HL-60/S4 treated with phorbol 12-myristate 13-acetate at 8.2 ng/mL for 4 days and 3 days (cell line): ENCODE measurements around the gene MPHOSPH9.

Experiments used
- in situ Hi-C: fragments of 300-500 bp; cut with MboI; formaldehyde crosslinking; loops from 2 replicates; pipeline ENCODE4 v1.15.0; 2022; ENCODE audit warnings: low sequenced_read_pairs

Gene MPHOSPH9, protein sequence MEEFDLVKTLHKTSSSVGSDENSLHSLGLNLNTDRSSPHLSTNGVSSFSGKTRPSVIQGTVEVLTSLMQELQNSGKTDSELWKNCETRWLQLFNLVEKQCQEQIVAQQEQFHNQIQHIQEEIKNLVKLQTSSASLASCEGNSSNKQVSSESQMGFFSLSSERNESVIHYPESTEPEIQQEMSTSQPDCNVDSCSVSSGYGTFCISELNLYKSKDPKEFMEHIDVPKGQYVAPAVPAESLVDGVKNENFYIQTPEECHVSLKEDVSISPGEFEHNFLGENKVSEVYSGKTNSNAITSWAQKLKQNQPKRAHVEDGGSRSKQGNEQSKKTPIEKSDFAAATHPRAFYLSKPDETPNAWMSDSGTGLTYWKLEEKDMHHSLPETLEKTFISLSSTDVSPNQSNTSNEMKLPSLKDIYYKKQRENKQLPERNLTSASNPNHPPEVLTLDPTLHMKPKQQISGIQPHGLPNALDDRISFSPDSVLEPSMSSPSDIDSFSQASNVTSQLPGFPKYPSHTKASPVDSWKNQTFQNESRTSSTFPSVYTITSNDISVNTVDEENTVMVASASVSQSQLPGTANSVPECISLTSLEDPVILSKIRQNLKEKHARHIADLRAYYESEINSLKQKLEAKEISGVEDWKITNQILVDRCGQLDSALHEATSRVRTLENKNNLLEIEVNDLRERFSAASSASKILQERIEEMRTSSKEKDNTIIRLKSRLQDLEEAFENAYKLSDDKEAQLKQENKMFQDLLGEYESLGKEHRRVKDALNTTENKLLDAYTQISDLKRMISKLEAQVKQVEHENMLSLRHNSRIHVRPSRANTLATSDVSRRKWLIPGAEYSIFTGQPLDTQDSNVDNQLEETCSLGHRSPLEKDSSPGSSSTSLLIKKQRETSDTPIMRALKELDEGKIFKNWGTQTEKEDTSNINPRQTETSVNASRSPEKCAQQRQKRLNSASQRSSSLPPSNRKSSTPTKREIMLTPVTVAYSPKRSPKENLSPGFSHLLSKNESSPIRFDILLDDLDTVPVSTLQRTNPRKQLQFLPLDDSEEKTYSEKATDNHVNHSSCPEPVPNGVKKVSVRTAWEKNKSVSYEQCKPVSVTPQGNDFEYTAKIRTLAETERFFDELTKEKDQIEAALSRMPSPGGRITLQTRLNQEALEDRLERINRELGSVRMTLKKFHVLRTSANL

GRCh38 chr12:123232807-123233504 is at the start of gene MPHOSPH9, which contains the start of gene MTRFR:
TSS of gene MPHOSPH9 (minus strand) at chr12:123233141. CDS start at chr12:123230364, 2,777 bp downstream.
TSS of gene MTRFR (plus strand) at chr12:123233436. CDS start at chr12:123253675, 20,239 bp downstream.
- in situ Hi-C loops: no loop called here

- in situ Hi-C loops: no loop called here
Observed at GRCh38 chr12:123282111-123282510, 49.2 kb upstream of the MPHOSPH9 start.

GRCh38 chr12:123280971-123281370 is 48.0 kb upstream of the MPHOSPH9 start:
- in situ Hi-C loops: no loop called here

DNA sequence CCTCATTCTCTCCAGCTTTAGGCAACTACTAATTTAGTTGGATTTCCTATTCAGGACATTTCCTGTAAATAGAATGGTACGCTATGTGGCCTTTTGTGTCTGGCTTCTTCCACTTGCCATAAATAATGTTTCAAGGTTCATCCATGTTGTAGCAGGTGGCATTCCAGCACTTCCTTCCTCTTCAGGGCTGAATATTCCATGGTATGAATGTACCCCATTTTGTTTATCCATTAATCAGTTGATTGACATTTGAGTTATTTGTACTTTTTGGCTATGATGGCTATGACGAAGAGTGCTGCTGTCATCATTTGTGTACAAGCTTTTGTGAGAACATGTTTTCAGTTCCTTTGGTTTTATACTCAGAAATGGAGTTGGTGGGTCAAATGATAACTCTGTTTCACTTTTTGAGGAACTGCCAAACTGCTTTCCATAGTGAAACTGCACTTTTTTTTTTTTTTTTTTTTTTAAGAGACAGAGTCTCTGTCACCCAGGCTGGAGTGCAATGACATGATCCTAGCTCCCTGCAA is 45.2 kb upstream of the MPHOSPH9 start:
- in situ Hi-C loops: no loop called here

DNA sequence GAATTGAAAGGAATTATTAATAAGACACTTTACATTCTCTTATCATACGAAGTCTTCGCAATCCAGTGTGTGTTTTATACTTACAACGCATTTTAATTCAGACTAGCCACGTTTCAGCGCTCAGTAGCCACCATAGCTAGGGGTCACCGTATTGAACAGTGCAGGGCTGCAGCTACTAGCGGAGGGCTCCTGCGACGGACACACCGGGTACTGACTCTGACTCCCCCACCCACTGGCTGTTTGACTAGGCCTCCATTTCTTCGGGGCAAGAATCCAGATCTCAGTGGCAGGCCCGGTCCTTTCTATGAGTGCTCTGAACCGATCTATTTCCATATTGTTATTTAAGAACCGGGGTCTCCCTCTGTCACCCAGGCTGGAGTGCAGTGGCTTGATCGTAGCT is 40.2 kb upstream of the MPHOSPH9 start:
- in situ Hi-C loops: no loop called here

GRCh38 chr12:123271001-123271668 is 38.2 kb upstream of the MPHOSPH9 start:
- in situ Hi-C loops: no loop called here

DNA sequence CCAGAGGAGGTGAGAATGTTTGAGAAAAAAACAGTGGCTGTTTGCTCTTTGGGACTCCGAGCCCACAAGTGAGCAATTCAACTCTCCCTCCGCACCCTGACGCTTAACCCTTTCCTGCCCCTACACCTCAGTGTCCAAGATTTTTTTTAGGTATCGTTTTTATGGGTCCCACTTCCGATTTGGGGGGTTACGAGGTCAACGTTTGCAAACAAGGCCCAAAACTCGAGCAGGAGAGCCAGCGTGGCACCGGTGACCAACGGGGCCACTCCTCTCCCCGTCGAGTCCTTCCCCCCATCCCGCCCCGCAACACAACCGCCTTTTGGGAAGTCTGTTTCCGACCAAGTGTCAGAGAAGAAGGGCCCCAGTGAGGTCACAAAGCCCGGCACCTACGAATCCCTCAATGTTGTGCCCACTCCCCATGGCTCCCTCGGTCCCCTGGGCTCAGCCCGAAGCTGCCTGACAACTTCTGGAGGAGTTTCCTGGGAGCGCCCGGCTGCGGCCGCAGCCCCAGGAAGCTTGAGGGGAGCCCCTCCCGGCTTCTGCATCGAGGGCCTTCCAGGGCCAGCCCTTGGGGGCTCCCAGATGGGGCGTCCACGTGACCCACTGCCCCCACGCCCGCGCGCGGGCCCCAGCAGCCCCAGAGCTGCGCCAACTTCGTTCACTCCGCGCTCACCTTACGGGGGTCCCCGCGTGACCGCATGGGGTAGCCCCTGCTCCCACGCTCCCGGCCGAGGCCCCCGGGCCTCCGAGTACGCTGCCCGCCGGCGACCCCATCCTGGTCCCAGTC is 37.5 kb upstream of the MPHOSPH9 start:
- in situ Hi-C loops: no loop called here

GRCh38 chr12:123269896-123270213 is 36.9 kb upstream of the MPHOSPH9 start:
- in situ Hi-C loops: no loop called here

DNA sequence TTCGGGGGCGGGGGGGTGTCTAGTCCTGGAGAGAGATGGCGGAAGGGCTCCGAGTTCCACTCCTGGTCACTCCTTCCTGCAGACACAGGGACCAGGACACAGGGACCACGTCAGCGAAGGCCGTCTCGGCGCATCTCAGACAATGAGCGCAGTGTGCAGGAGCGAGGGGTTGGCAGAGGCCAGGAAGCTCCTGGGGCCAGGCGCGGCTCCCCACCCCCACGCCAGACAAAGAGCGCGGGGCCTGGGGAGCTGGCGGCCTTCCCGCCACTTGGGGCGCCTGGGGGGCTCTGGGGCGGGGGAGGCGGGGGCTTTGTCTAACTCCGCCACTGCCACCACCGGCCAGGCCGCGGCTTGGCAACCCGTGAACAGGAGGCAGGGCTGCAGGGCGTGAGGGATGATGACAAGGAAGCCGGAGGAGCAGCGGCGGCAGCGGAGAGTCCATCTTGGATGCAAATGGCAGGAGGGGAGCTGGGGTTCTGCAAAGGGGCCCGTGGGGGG is 36.5 kb upstream of the MPHOSPH9 start:
- in situ Hi-C loops: no loop called here

DNA sequence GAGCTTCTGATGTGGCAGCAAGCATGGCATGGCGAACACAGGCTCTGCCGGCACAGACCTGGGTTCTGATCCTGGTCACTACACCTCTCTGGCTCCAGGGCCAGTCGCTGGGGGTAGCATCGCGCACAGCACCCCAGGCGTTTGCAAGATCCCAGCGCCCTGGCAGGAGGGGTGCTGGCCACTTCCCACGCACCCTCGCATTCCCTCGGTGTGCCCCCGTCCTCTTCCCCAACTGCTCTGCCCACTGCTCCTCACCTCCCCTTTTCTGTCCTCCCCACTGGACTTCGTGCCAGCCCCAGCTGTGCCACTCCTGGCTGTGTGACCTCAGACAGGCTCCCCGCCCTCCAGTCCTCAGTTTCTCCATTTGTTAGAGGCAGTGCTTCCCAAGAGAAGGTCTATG is 35.9 kb upstream of the MPHOSPH9 start:
- in situ Hi-C loops: no loop called here

DNA sequence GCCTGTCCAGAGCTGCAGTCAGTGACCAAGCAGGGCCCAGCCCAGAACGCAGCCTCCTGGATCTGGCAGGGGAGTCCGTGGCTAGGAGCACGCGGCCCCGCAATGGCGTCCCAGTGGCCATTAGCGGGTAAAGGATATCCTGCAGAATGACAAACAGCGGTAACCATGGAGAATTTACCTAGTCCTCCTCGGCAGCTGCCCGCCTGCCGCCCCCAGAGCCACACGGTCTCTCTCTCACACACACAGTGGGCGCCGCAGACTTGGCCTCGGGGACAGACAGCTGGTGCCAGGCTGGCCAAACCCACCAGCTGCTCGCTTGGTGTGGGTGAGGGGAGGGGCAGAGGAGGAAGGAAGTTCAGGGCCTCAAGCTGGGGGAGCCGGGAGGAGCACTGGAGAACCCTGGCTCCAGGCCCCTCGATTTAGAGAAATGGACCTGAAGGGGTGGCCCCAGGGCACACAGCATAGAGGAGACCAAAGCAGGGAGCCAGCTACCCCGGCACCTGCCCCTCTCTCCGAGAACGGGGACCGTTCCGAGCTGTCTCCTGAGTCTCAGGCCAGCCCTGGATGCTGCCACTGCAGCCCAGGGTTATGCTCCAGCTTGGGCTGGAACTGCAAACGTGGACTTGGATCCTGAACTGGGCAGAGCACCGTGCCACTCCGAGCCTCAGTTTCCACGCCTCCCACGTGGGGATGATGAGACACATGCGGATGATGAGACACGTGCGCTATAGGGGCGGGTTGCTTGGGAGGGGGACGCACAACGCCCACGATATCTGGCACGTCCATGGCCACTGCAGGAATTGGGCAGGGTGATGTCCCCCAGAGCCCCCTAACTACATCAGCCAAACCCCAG is 35.3 kb upstream of the MPHOSPH9 start:
- in situ Hi-C loops: no loop called here

GRCh38 chr12:123267335-123267920 is 34.5 kb upstream of the MPHOSPH9 start:
- in situ Hi-C loops: no loop called here

DNA sequence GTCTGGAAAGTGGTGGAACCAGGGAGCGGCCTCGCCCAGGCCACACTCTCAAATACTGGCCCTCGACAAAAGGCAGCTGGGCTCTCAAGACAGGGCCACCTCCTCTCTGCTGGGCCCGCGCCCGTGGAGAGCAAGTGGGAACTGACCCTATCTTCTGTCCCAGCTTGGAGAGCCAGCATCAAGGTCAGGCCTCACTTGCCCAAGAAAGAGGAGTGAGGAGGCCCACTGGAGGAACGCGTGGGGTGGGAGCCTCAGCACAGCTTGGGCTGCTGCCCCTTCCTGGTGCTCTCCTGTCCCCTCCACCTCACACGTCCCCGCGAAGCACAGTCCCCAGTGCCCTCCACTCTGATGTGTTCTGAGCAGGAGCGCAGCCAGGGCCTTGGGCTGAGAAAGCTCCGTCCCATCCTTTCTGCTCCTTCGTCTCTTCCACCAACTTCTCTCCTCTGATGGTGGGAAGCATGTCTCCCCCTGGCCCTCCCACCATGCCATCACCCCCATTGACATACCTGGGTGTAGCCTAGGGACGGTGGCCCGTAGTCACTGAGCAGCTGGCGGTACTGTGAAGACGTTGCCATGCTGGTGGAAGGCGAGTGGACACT is 33.8 kb upstream of the MPHOSPH9 start:
- in situ Hi-C loops: no loop called here

- in situ Hi-C loops: no loop called here
Observed at GRCh38 chr12:123265851-123266678, 33.1 kb upstream of the MPHOSPH9 start.

DNA sequence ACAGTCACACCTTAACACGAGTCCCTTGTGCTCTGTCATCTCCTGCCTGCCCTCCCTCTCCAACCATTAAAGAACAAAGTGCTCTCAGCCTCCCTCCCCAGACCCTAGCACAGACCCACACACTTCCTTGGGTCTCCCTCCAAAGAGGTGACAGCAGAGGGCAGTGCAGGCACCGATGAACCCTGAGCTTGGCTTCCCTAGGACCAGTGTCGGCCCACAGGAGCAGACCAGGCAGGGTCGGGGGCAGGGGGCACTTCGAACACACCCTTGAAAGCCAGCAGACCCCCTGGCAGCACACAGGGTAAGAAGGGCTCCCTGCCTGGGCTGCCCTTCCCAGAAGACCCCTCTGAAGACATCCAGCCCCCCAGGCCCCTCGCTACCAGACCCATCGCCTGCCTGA is 31.7 kb upstream of the MPHOSPH9 start:
- in situ Hi-C loops: no loop called here

DNA sequence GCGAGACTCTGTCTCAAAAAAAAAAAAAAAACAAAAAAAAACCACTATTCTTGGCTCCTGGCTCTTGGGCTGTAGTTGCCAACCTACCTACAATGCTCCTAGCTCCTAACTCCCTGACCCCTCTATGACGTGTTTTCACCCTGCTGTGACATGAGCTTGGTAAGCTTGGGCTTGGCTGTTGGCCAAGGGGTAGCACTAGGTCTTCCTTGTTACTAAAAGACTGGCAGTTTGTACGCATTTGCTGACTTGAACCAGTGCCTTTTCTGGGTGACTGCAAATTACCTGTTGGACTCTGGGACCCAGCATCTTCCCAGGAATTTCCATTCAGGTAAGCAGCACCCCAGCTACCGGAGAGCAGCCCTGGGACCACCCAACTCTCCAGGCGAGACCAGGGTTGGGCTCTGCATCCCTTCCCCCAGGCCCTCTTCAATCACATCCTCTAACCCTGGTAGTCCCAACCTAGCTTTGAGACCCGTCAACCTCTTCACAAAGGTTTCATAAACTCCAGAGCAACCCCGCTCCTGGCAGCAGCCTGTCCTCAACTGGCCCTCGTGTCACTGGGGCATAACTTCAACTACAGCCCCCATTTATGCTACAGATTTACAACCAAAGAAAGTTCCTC is 30.4 kb upstream of the MPHOSPH9 start:
- in situ Hi-C loops: no loop called here
